CMK (cell line): ENCODE results near the gene PDC.
A peak's percentile ranks its signal among the peaks of the same experiment; 100 is the strongest.
"Not testable (repeated sequence)": the region's sequence is repeated elsewhere in the genome, so short reads cannot be mapped to it uniquely, and the experiment has no call there.

Experiments
- DNase-seq: peaks from one replicate; pipeline ENCODE4 v3.0.0-alpha.2; 2010; ENCODE audit warnings: low read depth

PDC gene

DNA sequence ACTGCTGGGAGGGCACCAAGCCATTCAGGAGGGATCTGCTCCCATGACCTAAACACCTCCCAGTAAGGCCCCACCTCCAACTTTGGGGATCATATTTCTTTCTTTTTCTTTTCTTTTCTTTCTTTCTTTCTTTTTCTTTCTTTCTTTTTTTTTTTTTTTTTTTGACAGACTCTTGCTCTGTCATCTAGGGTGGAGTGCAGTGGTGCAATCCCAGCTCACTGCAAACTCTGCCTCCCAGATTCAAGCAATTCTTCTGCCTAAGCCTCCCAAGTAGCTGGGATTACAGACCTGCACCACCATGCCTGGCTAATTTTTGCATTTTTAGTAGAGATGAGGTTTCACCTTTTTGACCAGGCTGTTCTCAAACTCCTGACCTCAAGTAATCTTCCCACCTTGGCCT, 4.6 kb upstream of the PDC start:
- not testable (repeated sequence) for DNase-seq

- no peak for DNase-seq
These were observed 3.0 kb upstream of the PDC start for GRCh38 chr1:186463926-186464325.

- no peak for DNase-seq
These were observed 2.6 kb upstream of the PDC start for GRCh38 chr1:186463511-186463910.

DNA sequence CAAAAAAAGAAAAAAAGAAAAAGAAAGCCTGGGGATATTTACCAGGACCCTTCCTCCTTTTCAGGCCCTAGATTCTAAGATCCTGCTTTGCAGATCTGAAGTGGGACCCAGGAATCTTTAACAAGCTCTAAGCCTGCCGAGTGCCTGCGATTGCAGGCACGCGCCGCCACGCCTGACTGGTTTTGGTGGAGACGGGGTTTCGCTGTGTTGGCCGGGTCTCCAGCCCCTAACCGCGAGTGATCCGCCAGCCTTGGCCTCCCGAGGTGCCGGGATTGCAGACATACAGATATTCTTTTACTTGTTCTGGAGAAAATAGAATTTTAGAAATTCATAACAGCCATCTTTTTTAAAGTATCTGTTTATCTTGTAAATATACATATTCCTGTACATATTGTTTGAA, 1.8 kb downstream of the PDC start:
- not testable (repeated sequence) for DNase-seq

GRCh38 chr1:186456729-186457255, 4.1 kb downstream of the PDC start:
- DNase-seq = no peak

- DNase-seq = no peak
These were observed 5.9 kb downstream of the PDC start for GRCh38 chr1:186454981-186455380.

DNA sequence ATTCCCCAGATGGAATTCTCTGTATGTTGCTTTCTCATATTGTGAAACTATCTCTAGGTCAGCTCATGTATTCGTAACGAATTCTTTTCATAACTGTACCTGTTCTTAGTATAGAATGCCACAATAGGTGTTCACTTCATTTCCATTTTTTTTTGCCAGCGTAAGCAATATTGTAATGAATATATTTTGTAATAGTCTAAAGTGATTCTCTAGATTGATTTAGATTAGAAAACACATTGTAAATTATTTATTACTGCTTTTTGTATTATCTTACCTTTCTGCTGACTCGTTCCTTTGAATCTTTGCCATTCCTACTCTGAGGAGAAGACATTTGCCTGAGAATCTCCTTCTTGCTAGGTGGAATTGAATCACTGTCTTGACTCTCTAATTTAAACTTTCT, 14.8 kb downstream of the PDC start:
- no peak for DNase-seq

DNA sequence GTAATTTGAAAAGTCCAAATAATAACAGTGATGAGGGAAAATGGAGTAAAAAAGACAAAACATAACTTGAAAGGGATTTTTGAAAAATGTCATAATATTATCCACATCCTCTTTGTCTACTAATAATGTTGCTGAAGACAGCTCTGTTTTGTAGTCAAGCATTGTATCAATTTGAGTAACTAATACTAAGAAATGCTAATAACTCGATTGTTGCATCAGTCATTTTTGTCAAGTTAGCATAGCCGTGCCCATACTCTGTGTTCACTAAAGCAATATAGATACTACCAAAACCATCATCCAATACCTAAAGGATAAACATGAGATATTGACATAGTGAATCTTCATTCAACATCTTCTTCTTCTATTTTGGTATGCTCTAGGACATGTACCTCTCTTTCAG, 17.3 kb downstream of the PDC start:
- DNase-seq = no peak

- no peak for DNase-seq
These were observed 18.1 kb downstream of the PDC start for GRCh38 chr1:186442651-186443375.

GRCh38 chr1:186440584-186440983, 20.3 kb downstream of the PDC start:
- DNase-seq = no peak

DNA sequence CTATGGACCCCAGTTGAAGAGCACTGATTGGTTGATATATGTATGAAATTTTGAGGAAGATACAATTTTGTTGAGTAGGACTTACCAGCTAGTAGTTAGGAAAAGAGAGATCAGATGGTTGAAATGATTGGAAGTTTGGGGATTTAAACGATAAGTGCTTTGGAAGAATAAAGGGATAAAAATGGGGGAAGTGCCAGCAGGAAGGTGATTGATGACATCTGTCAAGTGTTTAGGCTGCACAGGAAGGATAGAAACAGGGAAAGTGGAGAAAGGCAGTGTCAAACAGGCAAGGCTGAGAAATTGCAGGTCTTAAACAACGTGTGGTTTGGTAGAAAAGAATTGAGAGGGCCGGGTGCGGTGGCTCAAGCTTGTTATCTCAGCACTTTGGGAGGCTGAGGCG, 22.3 kb downstream of the PDC start:
- DNase-seq = no peak

GRCh38 chr1:186435336-186435735, 25.6 kb downstream of the PDC start:
- DNase-seq = no peak

- DNase-seq = no peak
These were observed 31.9 kb downstream of the PDC start for GRCh38 chr1:186429017-186429416.

GRCh38 chr1:186426118-186426517, 34.8 kb downstream of the PDC start:
- no peak for DNase-seq

DNA sequence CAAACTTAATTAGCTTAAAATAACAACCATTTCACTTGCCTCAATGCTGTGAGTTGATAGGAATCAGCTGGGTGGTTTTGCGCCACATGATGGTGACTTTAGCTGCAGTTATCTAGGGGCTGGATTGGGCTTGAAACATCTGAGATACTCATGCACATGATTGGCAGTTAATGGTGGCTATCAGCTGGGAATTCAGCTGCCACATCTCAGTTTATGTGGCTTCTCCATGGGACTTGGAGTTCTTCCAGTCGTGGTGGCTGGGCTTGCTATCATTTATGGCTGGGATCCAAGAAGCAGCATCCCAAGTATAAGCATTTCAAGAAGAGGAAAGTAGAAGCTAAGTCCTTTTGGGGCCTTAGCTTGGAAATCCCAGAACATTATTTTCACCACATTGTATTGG, 36.4 kb downstream of the PDC start:
- DNase-seq = no peak

DNA sequence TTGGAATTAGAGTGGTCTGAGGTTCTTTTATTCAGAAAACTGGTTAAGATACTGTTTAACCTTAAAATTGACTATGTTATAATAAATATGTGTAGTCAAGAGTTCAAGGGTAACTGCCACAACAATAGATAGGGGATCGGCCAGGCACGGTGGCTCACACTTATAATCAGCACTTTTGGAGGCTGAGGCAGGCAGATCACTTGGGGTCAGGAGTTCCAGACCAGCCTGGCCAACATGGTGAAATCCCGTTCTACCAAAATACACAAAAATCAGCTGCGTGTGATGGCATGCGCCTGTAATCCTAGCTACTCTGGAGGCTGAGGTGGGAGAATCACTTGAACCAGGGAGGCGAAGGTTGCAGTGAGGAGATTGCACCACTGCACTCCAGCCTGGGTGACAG, 39.5 kb downstream of the PDC start:
- no peak for DNase-seq

GRCh38 chr1:186420923-186421322, 40.0 kb downstream of the PDC start:
- DNase-seq = no peak

GRCh38 chr1:186420311-186420710, 40.6 kb downstream of the PDC start:
- DNase-seq = no peak

GRCh38 chr1:186418503-186418902, 42.4 kb downstream of the PDC start:
- DNase-seq = no peak

- no peak for DNase-seq
These were observed 47.6 kb downstream of the PDC start for GRCh38 chr1:186413319-186413718.

DNA sequence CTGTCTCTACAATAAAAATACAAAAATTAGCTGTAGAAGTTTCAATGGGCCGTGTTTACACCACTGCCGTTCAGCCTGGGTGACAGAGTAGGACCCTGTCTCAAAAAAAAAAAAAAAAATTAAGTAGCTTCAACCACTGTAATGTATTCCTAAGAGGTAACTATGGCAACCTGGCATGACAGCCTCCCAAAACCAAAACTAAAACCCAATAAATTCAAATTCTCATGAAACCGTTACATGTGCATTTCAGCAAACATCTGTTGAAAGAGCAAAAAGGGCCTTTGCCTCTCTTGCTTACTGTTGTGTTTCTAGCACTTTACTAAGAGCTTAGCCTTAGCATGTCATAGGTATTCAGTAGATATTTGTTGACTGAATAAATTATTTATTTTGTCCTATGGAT, 51.8 kb downstream of the PDC start:
- no peak for DNase-seq

DNA sequence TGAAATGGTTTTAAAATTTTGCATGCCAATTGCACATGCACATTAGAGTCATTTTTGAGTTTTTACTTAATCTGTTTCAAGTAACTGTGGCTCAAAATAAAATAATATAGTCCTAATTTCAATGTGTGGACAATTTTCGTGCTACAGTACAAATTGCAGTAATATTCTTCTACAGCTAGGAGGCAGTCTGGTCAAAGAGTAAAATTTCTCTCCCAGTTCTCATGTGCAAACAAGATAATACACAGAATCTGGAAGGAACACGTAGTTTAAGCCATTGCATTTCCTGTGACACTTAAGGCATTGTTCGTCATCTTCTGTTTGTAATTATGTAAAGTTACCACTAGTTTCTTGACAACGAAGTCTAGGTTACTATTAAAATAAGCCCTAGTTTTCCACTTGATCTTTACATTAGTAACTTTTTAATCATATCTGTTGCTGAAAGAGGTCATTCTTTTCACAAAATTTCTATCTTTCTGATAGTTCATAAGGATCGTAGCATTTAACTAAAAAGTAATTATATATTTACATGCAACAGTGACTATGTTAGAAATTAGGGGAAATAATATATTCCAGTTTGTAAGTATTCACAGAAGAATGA, 56.4 kb downstream of the PDC start:
- DNase-seq = peak; percentile 22

DNA sequence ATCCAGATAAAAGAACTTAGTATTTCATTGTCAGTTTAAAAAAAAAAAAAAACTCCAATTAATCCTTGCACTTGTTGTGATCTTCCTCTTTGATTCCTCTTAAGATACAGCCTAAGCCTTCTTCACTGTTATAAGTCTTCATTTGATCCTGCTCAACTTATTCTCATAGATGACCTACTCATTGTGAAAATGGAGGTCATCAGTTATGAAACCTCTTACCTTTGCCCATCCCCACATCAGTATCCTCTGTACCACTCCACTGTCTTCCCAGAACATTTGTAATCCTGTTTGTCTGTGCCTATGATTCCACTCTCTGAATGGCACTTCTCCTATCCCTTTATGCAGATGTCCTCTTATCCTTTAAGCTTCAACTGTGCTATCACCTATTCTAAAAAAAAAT, 57.3 kb downstream of the PDC start:
- no peak for DNase-seq

GRCh38 chr1:186401446-186401845, 59.5 kb downstream of the PDC start:
- not testable (repeated sequence) for DNase-seq
